Kidney (tissue), 14 donors: Measurements from ENCODE around the gene PNO1. TPM values are rescaled to one million over a fixed set of nuclear protein-coding genes. Genes with fewer than 3 reads are reported as not detected.

Experiments used
- DNase-seq, 5 donors: peaks; one replicate each; pipeline ENCODE4 v3.0.0-alpha.2; 2013 to 2020
- FAIRE-seq: peaks from 2 replicates; lab custom pipeline; 2012; peaks lifted over from hg19 to GRCh38; lab: Jason Lieb, UNC
- H3K27ac ChIP-seq, 2 donors: one replicate each; pipeline ENCODE4 v1.7.0; 2013; ENCODE audit warnings: low read depth in 2 of 2, low read length in 2 of 2, inconsistent platforms in 1 of 2
- H3K27me3 ChIP-seq: one replicate; pipeline ENCODE4 v1.7.1; 2013; ENCODE audit warnings: low read length, inconsistent platforms; ENCODE audit not compliant: control insufficient read depth, insufficient read depth
- H3K36me3 ChIP-seq, 3 donors: one replicate each; pipeline versions ENCODE4 v1.7.0 to v1.7.1; 2013; ENCODE audit warnings: low read length in 3 of 3, control low read depth in 1 of 3, inconsistent platforms in 1 of 3; ENCODE audit not compliant: insufficient read depth in 3 of 3, control insufficient read depth in 2 of 3
- H3K4me1 ChIP-seq, 3 donors: one replicate each; pipeline versions ENCODE4 v1.7.0 to v1.7.1; 2013; ENCODE audit warnings: low read length in 3 of 3, inconsistent platforms in 1 of 3, low read depth in 1 of 3; ENCODE audit not compliant: control insufficient read depth in 2 of 3, insufficient read depth in 2 of 3
- H3K4me3 ChIP-seq, 3 donors: one replicate each; pipeline versions ENCODE4 v1.7.0 to v1.8.1; 2013; ENCODE audit warnings: low read length in 3 of 3, control low read depth in 1 of 3, inconsistent platforms in 1 of 3
- H3K9ac ChIP-seq, 3 donors: one replicate each; pipeline versions ENCODE4 v1.7.0 to v1.7.1; 2013; ENCODE audit warnings: low read length in 3 of 3, control low read depth in 1 of 3, inconsistent platforms in 1 of 3
- H3K9me3 ChIP-seq, 3 donors: one replicate each; pipeline versions ENCODE4 v1.7.0 to v1.7.1; 2013; ENCODE audit warnings: low read length in 3 of 3, control low read depth in 1 of 3, inconsistent platforms in 1 of 3; ENCODE audit not compliant: control insufficient read depth in 2 of 3, insufficient read depth in 1 of 3
- CTCF ChIP-seq: IDR thresholded peaks from 3 replicates; pipeline ENCODE4 v1.5.1; 2012; ENCODE audit warnings: mild to moderate bottlenecking, moderate library complexity, borderline replicate concordance; ENCODE audit not compliant: insufficient read depth; ENCODE audit errors: extremely low read depth
- intact Hi-C: fragments of 100-400 bp; cut with DNase I; formaldehyde crosslinking; loops from one replicate; pipeline ENCODE4 v1.11.1; 2022
- polyA plus RNA-seq: library from polyadenylated mRNA; stranded (reverse); fragments of 350-450 nt; fragmentation: Illumina TruSeq; extraction: RNeasy Lipid Tissue Mini Kit (QIAGEN cat#74804); gene quantifications from one replicate; pipeline ENCODE4 v1.2.3, GENCODE V29; 2014; ENCODE audit warnings: low read depth, low replicate concordance; ENCODE audit not compliant: insufficient read depth
- total RNA-seq: library from RNA; stranded (reverse); fragmentation: NEBNext Ultra II Directional; extraction: Animal tissue kit (Norgen Biotek cat#: 25700); gene quantifications from one replicate; pipeline ENCODE4 v1.2.1, GENCODE V29; 2021
- donor health status: control.
- donor health status: control.
- donor health status: control.
- donor health status: control.
- donor health status: control.
- donor health status: DM: yes; HTN: yes; CAD: no.
- donor health status: Normal renal cell carcinoma (clear cell type).

The PNO1 gene
- total and polyA plus RNA-seq, 2 donors from 2014 or later, result 11.3 to 13.4 TPM

- no peak for TF ChIP-seq CTCF
- Histone ChIP-seq H3K4me3 (no peak overlapping the region), H3K27me3 (no peaks in the 10 kb centered on the region), H3K4me1 (no peaks in the 10 kb centered on the region), H3K9ac (no peak overlapping the region), H3K36me3 (peaks cover 0 to 3% (median 0%) of the 10 kb centered on the region in 3 donors), H3K9me3 (no peaks in the 10 kb centered on the region), H3K27ac (no peak overlapping the region)
- intact Hi-C loops, result loop anchor here (5.0 to 10.0 kb wide), 2 partner anchors 149 to 311 kb away; no protein-coding TSS in a partner anchor
- DNase-seq, result no peak
- FAIRE-seq, result no peak
These were observed 31.9 kb upstream of the PNO1 start for GRCh38 chr2:68125821-68126220.

GRCh38 chr2:68126561-68126960 is 31.1 kb upstream of the PNO1 start:
- intact Hi-C loops, result loop anchor here (5.0 to 10.0 kb wide), 2 partner anchors 148 to 311 kb away; no protein-coding TSS in a partner anchor

GRCh38 chr2:68127358-68128242 is 30.1 kb upstream of the PNO1 start:
- Histone ChIP-seq H3K9me3 (no peaks in the 10 kb centered on the region), H3K27me3 (no peaks in the 10 kb centered on the region), H3K4me1 (no peaks in the 10 kb centered on the region), H3K27ac (no peak overlapping the region), H3K36me3 (peaks cover 0 to 3% (median 0%) of the 10 kb centered on the region in 3 donors), H3K4me3 (no peak overlapping the region), H3K9ac (no peak overlapping the region)
- TF ChIP-seq CTCF, result no peak
- FAIRE-seq (no peak), DNase-seq (no peak)
- intact Hi-C loops, result loop anchor here (5.0 to 10.0 kb wide), 2 partner anchors 147 to 310 kb away; no protein-coding TSS in a partner anchor

More at GRCh38 chr2:68126561-68126960, 31.1 kb upstream of the PNO1 start:
- Histone ChIP-seq H3K9ac (no peak overlapping the region), H3K36me3 (peaks cover 0 to 3% (median 0%) of the 10 kb centered on the region in 3 donors), H3K4me3 (no peak overlapping the region), H3K4me1 (no peaks in the 10 kb centered on the region), H3K27me3 (no peaks in the 10 kb centered on the region), H3K9me3 (no peaks in the 10 kb centered on the region), H3K27ac (no peak overlapping the region)
- FAIRE-seq, result no peak
- TF ChIP-seq CTCF, result no peak
- no peak for DNase-seq
